NT2/D1 (cell line): ENCODE results near the gene GNG10.

Experiments used
- DNase-seq: peaks from one replicate; pipeline ENCODE4 v3.0.0-alpha.2; 2011; ENCODE audit warnings: low read depth, low spot score
- H3K27me3 ChIP-seq: 2 replicates; pipeline ENCODE4 v1.6.0; 2011; ENCODE audit warnings: mild to moderate bottlenecking; ENCODE audit not compliant: insufficient read length, insufficient read depth
- H3K36me3 ChIP-seq: 2 replicates; pipeline ENCODE4 v1.6.1; 2011; ENCODE audit warnings: mild to moderate bottlenecking, low read length, mixed read lengths; ENCODE audit not compliant: insufficient read depth, insufficient read length
- H3K4me1 ChIP-seq: 2 replicates; pipeline ENCODE4 v1.5.1; 2011; ENCODE audit not compliant: insufficient read depth, insufficient read length
- H3K4me3 ChIP-seq: 2 replicates; pipeline ENCODE4 v1.5.1; 2011; ENCODE audit warnings: low read depth; ENCODE audit not compliant: insufficient read length
- H3K9ac ChIP-seq: 2 replicates; pipeline ENCODE4 v1.6.0; 2011; ENCODE audit warnings: low read depth; ENCODE audit not compliant: insufficient read length
- H3K9me3 ChIP-seq: 2 replicates; pipeline ENCODE4 v1.5.1; 2011; ENCODE audit warnings: mild to moderate bottlenecking, low read length; ENCODE audit not compliant: insufficient read depth
- SUZ12 ChIP-seq: IDR thresholded peaks from 2 replicates; pipeline ENCODE4 v1.6.1; 2011; ENCODE audit not compliant: insufficient read length, insufficient read depth; ENCODE audit errors: extremely low read depth
- YY1 ChIP-seq: IDR thresholded peaks from 2 replicates; pipeline ENCODE4 v1.6.1; 2011; ENCODE audit not compliant: insufficient read length, insufficient read depth
- ZNF274 ChIP-seq: IDR thresholded peaks from 2 replicates; pipeline ENCODE4 v1.6.1; 2011; ENCODE audit warnings: mild to moderate bottlenecking, low read depth, low read length

The GNG10 gene

GRCh38 chr9:111634860-111635259 is 26.5 kb upstream of the GNG10 start:
- no peaks in the 10 kb centered on the region for H3K27me3 ChIP-seq
- no peaks in the 10 kb centered on the region for H3K4me1 ChIP-seq
- no peak for DNase-seq
- no peak overlapping the region for H3K4me3 ChIP-seq
- no peak overlapping the region for H3K9ac ChIP-seq
- no peak for TF ChIP-seq SUZ12
- no peak for TF ChIP-seq YY1
- H3K36me3 ChIP-seq = peaks cover 22% of the 10 kb centered on the region
- peaks cover 29% of the 10 kb centered on the region for H3K9me3 ChIP-seq

- Histone ChIP-seq H3K9me3 (peaks cover 29% of the 10 kb centered on the region), H3K4me1 (no peaks in the 10 kb centered on the region), H3K4me3 (no peak overlapping the region), H3K27me3 (no peaks in the 10 kb centered on the region), H3K36me3 (peaks cover 20% of the 10 kb centered on the region), H3K9ac (no peak overlapping the region)
- DNase-seq = no peak
- TF ChIP-seq SUZ12 = no peak
- no peak for TF ChIP-seq ZNF274
- TF ChIP-seq YY1 = no peak
Observed at GRCh38 chr9:111637421-111637950, 23.9 kb upstream of the GNG10 start.

- no peak for DNase-seq
- H3K4me1 ChIP-seq = no peaks in the 10 kb centered on the region
- no peaks in the 10 kb centered on the region for H3K27me3 ChIP-seq
- H3K9ac ChIP-seq = no peak overlapping the region
- no peak overlapping the region for H3K4me3 ChIP-seq
- peaks cover 5% of the 10 kb centered on the region for H3K9me3 ChIP-seq
- H3K36me3 ChIP-seq = peaks cover 53% of the 10 kb centered on the region
- no peak for TF ChIP-seq SUZ12
Observed at GRCh38 chr9:111644195-111644772, 17.1 kb upstream of the GNG10 start.

GRCh38 chr9:111645806-111646205 is 15.6 kb upstream of the GNG10 start:
- H3K36me3 ChIP-seq = peaks cover 68% of the 10 kb centered on the region
- H3K9ac ChIP-seq = no peak overlapping the region
- H3K27me3 ChIP-seq = no peaks in the 10 kb centered on the region
- no peak for TF ChIP-seq SUZ12
- no peak for TF ChIP-seq YY1
- no peak for TF ChIP-seq ZNF274
- H3K9me3 ChIP-seq = no peaks in the 10 kb centered on the region
- no peaks in the 10 kb centered on the region for H3K4me1 ChIP-seq
- no peak overlapping the region for H3K4me3 ChIP-seq
- DNase-seq = no peak

- Histone ChIP-seq H3K4me3 (no peak overlapping the region), H3K27me3 (no peaks in the 10 kb centered on the region), H3K4me1 (no peaks in the 10 kb centered on the region), H3K36me3 (peaks cover 74% of the 10 kb centered on the region), H3K9me3 (no peaks in the 10 kb centered on the region), H3K9ac (no peak overlapping the region)
- TF ChIP-seq ZNF274 = no peak
- no peak for TF ChIP-seq YY1
- no peak for TF ChIP-seq SUZ12
- DNase-seq = no peak
Observed at GRCh38 chr9:111646417-111646816, 15.0 kb upstream of the GNG10 start.

GRCh38 chr9:111648066-111648465 is 13.3 kb upstream of the GNG10 start:
- Histone ChIP-seq H3K36me3 (peaks cover 75% of the 10 kb centered on the region), H3K9ac (no peak overlapping the region), H3K4me1 (no peaks in the 10 kb centered on the region), H3K27me3 (no peaks in the 10 kb centered on the region), H3K4me3 (no peak overlapping the region), H3K9me3 (no peaks in the 10 kb centered on the region)
- TF ChIP-seq SUZ12 = no peak
- TF ChIP-seq YY1 = no peak
- DNase-seq = no peak

- H3K4me1 ChIP-seq = no peaks in the 10 kb centered on the region
- no peak for TF ChIP-seq YY1
- no peak for TF ChIP-seq SUZ12
- no peak for TF ChIP-seq ZNF274
- no peak overlapping the region for H3K4me3 ChIP-seq
- H3K9me3 ChIP-seq = no peaks in the 10 kb centered on the region
- H3K27me3 ChIP-seq = no peaks in the 10 kb centered on the region
- no peak for DNase-seq
- peaks cover 80% of the 10 kb centered on the region for H3K36me3 ChIP-seq
- no peak overlapping the region for H3K9ac ChIP-seq
Observed at GRCh38 chr9:111649016-111649415, 12.4 kb upstream of the GNG10 start.
